ENCODE data around the gene KNDC1.

DNA sequence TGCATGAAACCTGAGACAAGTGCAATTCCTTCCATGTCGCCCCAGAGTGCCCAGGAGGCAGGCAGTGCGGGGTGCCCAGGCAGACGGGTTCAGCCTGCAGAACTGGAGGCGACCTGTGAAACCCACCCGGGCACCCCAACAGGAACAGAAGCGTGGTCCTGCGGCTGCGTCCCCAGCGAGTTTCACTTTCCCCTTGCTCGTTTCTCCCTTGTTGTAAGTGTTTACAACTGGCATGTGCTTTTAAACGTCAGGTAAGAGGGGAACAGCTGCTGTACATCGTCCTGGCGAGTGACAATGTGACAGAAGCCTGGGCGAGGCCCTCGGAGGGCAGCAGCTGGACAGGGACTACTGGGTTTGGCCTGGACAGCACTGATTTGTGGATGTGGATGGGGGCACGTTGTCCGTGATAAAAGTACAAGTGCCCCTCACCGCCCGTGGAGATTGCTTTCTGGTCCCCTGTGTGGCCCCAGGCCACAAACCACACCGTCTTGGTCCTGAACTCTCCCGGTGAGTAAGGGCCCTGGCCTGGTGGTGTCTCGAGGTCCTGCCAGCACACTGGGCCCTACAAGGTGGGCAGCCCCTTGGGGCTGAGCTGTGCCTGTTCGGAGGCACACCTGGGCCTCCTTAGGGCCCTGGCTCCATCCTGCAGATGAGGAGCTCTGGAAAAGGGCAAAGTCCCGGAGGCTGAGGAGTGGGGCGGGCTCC lies 81.6 kb downstream of the KNDC1 start:
- no peak for TF ChIP-seq FOXA1 (IDR thresholded peaks at IDR 0.05)
- no peak for TF ChIP-seq TARDBP (IDR thresholded peaks at IDR 0.05)
- no peak for TF ChIP-seq NFRKB (IDR thresholded peaks at IDR 0.05)
- TF ChIP-seq FOXK2 (IDR thresholded peaks at IDR 0.05) = no peak
- TF ChIP-seq SP1 (IDR thresholded peaks at IDR 0.05) = no peak
- TF ChIP-seq HDGF (IDR thresholded peaks at IDR 0.05; ENCODE audit: borderline replicate concordance) = no peak
- no peak for TF ChIP-seq LEF1 (IDR thresholded peaks at IDR 0.05; ENCODE audit: borderline replicate concordance)
- no peak for TF ChIP-seq SUZ12 (IDR thresholded peaks at IDR 0.05)
- no peak for TF ChIP-seq ZNF384 (IDR thresholded peaks at IDR 0.05)
- no peak for TF ChIP-seq BHLHE40 (IDR thresholded peaks at IDR 0.05; ENCODE audit: borderline replicate concordance)

All from HEK293T (cell line).